T-helper 1 cell treated with Interleukin-12 subunit alpha and Interleukin-12 subunit beta and Interleukin-4 antibody, amounts not matched to agents 30 μg/mL and 1 μg/mL, for 36 hours (primary cell): ENCODE results near the gene AP1S3.
A peak's percentile ranks its signal among the peaks of the same experiment; 100 is the strongest.

ENCODE experiments used
- H3K27ac Mint-ChIP-seq: one replicate; pipeline ENCODE4 v1.8.0; 2021; ENCODE audit warnings: mild to moderate bottlenecking, mixed read lengths
- H3K27me3 Mint-ChIP-seq: one replicate; pipeline ENCODE4 v1.8.0; 2021; ENCODE audit warnings: low read depth, mixed read lengths
- H3K36me3 Mint-ChIP-seq: one replicate; pipeline ENCODE4 v1.8.0; 2021; ENCODE audit warnings: low read depth, mixed read lengths
- H3K4me1 Mint-ChIP-seq: one replicate; pipeline ENCODE4 v1.8.0; 2021; ENCODE audit warnings: low read depth, mixed read lengths
- H3K4me3 Mint-ChIP-seq: one replicate; pipeline ENCODE4 v1.8.0; 2021; ENCODE audit warnings: mild to moderate bottlenecking, moderate library complexity, mixed read lengths
- H3K9me3 Mint-ChIP-seq: one replicate; pipeline ENCODE4 v1.8.0; 2021; ENCODE audit warnings: mixed read lengths

The AP1S3 gene

DNA sequence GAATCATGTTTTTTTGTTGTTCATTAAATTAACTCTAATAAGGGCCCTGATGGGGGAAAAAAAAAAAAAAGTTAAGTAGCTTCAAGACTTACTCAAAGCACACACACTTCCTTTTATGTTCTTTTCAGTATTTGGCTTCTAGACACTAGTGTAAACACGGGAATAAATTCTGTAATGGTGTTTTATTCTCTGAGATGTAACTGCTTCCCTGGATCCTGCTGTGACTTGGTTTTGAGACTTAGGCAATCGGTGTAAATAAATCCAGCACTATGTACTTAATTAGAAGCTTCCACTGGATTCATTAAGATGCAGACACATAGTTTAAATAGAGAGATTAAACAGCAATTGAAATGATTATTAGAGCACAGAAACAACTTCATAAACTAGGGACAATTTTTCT, 26.1 kb upstream of the AP1S3 start:
- peaks cover 19% of the 10 kb centered on the region for H3K4me1 Mint-ChIP-seq
- no peak overlapping the region for H3K27ac Mint-ChIP-seq
- H3K36me3 Mint-ChIP-seq, result peaks cover 10% of the 10 kb centered on the region
- no peaks in the 10 kb centered on the region for H3K9me3 Mint-ChIP-seq
- no peak overlapping the region for H3K4me3 Mint-ChIP-seq
- no peaks in the 10 kb centered on the region for H3K27me3 Mint-ChIP-seq

DNA sequence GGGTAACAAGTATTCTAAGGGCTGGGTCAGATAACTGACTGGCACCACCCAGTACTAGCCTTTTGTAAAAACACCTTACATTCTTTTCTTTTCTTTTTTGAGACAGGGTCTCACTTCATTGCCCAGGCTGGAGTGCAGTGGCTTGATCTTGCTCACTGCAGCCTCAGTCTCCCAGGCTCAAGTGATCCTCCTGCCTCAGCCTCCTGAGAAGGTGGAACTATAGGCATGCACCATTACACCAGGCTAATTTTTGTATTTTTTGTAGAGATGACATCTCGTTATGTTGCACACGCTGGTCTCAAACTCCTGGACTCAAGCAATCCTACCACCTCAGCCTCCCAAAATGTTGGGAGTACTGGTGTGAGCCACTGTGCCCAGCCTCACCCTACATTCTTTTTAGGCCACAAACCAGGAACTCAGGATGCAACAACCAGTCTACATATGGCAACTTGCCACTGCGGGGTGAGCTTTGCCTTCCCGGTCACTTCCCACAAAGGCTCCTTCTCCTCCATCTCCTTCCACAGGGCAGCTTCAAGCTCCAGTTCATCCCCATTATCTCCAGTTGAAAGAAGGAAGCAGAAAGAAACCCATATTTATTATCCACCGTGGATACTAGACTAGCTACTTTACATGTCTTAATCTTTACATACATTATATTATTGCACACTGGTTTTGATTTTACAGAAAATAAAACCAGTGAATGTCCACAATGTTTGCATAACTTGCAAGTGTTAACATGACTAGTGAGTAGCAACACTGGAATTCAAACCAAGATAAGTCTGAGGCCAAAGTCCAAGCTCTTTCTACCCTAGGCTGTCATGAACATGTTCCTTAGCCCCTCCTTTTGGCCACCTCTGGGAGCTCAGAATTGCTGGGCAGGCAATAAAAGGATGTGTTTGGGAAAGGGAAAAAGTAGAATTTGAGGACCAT, 23.7 kb upstream of the AP1S3 start:
- no peaks in the 10 kb centered on the region for H3K27me3 Mint-ChIP-seq
- peaks cover 14% of the 10 kb centered on the region for H3K4me1 Mint-ChIP-seq
- H3K4me3 Mint-ChIP-seq, result no peak overlapping the region
- H3K36me3 Mint-ChIP-seq, result peaks cover 10% of the 10 kb centered on the region
- H3K27ac Mint-ChIP-seq, result no peak overlapping the region
- no peaks in the 10 kb centered on the region for H3K9me3 Mint-ChIP-seq

DNA sequence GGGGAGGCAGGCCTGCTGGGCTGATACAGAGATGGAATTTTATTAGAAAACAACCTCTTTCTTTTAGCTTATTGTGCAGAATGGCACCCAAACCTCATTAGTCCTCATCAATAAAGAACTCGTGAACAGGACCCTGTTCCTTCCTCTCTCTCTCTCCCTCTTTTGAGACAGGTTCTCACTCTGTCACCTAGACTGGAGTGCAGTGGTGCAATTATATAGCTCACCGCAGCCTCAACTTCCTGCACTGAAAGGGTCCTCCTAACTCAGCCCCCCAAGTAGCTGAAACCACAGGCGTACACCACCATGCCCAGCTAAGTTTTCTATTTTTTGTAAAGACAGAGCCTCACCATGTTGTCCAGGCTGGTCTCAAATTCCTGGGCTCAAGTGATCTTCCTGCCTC, 21.7 kb upstream of the AP1S3 start:
- H3K4me3 Mint-ChIP-seq, result no peak overlapping the region
- H3K4me1 Mint-ChIP-seq, result peaks cover 5% of the 10 kb centered on the region
- no peak overlapping the region for H3K27ac Mint-ChIP-seq

DNA sequence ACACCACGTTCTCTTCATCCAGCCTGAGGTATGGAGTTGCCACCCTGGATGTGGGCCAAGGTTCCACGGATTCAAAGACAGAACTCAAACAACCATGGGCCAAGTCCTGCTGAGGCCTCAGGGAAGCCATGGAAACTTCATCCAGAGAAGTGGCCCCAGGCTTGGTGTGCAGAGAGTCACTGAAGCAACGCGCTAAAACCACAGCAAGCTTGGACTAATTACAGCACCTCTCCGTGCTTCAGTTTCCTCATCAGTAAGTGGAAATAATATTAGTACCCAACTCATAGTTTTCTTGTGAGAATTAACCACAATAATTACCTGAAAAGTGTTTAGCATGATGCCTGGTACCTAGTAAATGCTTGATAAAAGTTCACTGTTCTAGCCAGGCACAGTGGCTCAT, 19.2 kb upstream of the AP1S3 start:
- H3K4me1 Mint-ChIP-seq, result peaks cover 7% of the 10 kb centered on the region
- no peaks in the 10 kb centered on the region for H3K9me3 Mint-ChIP-seq
- H3K4me3 Mint-ChIP-seq, result no peak overlapping the region
- peaks cover 17% of the 10 kb centered on the region for H3K36me3 Mint-ChIP-seq
- no peak overlapping the region for H3K27ac Mint-ChIP-seq
- H3K27me3 Mint-ChIP-seq, result no peaks in the 10 kb centered on the region

More for the DNA sequence above, 21.7 kb upstream of the AP1S3 start:
- Mint-ChIP-seq H3K9me3 (no peaks in the 10 kb centered on the region), H3K27me3 (no peaks in the 10 kb centered on the region), H3K36me3 (peaks cover 12% of the 10 kb centered on the region)

DNA sequence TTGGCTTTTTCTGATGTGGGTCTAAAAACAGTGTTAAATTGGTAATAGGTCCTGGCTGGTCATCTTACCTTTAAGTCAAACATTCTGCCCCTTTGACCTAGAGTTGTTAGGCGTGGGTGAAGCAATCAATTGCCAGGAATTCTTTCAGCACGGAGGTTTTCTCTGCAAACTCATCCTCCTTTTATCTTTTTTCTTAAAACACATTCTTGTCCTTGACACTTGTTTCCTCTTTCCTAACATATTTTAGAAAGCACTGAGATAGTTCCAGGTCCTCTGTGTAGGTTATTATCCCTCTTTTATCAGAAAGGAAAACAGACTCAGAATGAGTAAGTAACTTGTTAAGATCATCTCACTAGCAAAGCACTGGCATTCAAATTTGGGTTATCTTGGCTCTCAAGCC, 18.6 kb upstream of the AP1S3 start:
- Mint-ChIP-seq H3K27ac (no peak overlapping the region), H3K27me3 (no peaks in the 10 kb centered on the region), H3K4me3 (no peak overlapping the region), H3K9me3 (peaks cover 5% of the 10 kb centered on the region), H3K4me1 (peaks cover 10% of the 10 kb centered on the region), H3K36me3 (peaks cover 19% of the 10 kb centered on the region)

DNA sequence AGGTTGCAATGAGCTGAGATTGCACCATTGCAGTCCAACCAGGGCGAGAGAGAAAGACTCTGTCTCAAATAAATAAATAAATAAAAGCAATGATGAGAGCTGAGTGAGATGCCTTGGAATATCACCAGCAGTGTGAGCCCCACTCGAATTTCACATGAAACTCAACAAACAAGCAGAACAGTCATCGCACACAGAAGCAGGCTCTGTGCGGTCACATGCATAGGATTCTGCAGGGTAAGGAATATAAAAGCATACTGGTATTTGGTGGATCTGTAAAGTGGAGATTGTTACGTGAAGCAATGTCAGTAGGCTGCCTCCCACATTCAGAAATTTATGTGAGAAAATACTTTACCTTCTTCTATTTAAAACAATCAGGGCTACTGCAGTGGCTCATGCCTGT, 18.0 kb upstream of the AP1S3 start:
- Mint-ChIP-seq H3K27ac (no peak overlapping the region), H3K9me3 (peaks cover 11% of the 10 kb centered on the region), H3K4me3 (no peak overlapping the region), H3K27me3 (no peaks in the 10 kb centered on the region), H3K36me3 (peaks cover 23% of the 10 kb centered on the region), H3K4me1 (peaks cover 14% of the 10 kb centered on the region)

DNA sequence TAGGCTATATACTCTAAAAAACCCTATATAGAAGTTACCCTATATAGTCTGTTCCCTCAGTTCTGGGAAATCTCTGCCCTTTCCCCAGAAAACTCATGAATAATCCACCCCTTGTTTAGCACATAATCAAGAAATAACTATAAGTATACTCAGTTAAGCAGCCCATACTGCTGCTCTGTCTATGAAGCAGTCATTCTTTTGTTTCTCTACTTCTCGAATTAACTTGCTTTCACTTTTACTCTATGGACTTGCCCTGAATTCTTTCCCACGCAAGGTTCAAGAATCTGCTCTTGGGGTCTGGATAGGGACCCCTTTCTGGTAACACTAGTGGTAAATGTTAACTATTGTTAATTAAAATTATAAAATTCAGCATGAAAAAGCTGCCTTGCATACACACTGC, 17.4 kb upstream of the AP1S3 start:
- Mint-ChIP-seq H3K27ac (no peak overlapping the region), H3K4me3 (no peak overlapping the region), H3K36me3 (peaks cover 27% of the 10 kb centered on the region), H3K27me3 (no peaks in the 10 kb centered on the region), H3K4me1 (peaks cover 14% of the 10 kb centered on the region), H3K9me3 (peaks cover 17% of the 10 kb centered on the region)

DNA sequence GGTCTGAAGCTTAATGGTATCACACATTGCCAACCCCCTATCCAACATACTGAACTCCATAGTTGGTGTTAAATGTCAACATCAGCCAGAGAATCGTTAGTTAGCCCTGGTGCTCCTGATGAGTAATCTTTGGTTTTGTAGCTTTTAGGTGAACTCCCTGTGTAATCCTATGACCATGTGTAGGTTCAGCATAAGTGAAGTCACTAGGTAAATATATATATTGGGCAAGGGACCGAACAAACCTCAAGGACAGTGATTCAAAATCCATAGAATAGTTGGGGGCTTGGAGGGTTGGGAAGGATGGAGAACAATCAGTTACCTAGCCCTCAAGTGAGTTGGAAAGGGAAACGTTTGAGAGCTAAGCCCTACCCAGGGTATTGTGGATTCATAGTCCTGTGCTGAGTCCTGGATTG, 16.0 kb upstream of the AP1S3 start:
- no peaks in the 10 kb centered on the region for H3K27me3 Mint-ChIP-seq
- peaks cover 36% of the 10 kb centered on the region for H3K36me3 Mint-ChIP-seq
- no peak overlapping the region for H3K4me3 Mint-ChIP-seq
- H3K4me1 Mint-ChIP-seq, result peaks cover 14% of the 10 kb centered on the region
- no peak overlapping the region for H3K27ac Mint-ChIP-seq
- H3K9me3 Mint-ChIP-seq, result peaks cover 27% of the 10 kb centered on the region

DNA sequence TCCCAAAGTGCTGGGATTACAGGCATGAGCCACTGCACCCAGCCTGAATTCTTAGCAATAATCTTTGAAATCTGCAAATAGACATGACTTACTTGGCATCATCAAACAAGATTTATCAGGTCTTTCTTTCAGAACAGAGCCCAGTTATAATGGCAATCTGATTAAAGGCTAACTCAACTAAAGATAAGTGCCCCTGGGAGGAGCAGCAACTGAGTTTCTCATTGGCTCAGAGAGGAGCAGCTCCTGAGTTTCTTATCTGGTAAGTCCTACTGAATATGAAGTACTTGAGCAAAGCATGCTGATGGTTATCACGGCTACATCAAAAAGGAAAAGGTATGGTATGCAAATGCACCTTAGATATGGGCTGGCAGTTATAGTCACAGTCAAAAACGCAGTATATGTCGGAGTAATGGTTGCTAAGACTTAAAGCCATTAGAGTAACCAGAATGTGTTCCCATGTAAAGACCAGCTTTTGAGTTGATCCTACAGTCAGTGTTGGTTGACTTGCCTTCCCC, 15.0 kb upstream of the AP1S3 start:
- H3K27ac Mint-ChIP-seq, result no peak overlapping the region
- H3K9me3 Mint-ChIP-seq, result peaks cover 27% of the 10 kb centered on the region
- no peaks in the 10 kb centered on the region for H3K27me3 Mint-ChIP-seq
- H3K36me3 Mint-ChIP-seq, result peaks cover 43% of the 10 kb centered on the region
- H3K4me1 Mint-ChIP-seq, result peaks cover 21% of the 10 kb centered on the region
- no peak overlapping the region for H3K4me3 Mint-ChIP-seq

DNA sequence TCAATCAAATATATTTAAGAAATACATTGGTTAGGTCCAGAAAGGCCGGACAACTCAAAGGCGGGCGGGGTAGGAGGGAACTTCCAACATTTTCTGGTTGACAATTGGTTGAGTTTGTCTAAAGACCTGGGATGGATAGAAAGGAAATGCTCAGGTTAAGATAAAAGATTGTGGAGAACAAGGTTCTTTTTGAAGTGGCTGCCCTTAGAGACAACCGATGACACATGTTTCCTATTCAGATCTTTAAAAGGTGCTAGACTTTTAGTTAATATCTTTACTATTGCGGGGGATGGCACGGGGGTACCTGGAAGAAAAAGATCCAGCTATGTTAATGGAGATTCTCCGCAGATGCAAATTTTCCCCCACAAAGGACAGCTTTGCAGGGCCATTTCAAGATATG, 10.0 kb upstream of the AP1S3 start:
- Mint-ChIP-seq H3K9me3 (peaks cover 27% of the 10 kb centered on the region), H3K27me3 (no peaks in the 10 kb centered on the region), H3K27ac (no peak overlapping the region), H3K36me3 (peaks cover 36% of the 10 kb centered on the region), H3K4me3 (no peak overlapping the region), H3K4me1 (peaks cover 19% of the 10 kb centered on the region)

DNA sequence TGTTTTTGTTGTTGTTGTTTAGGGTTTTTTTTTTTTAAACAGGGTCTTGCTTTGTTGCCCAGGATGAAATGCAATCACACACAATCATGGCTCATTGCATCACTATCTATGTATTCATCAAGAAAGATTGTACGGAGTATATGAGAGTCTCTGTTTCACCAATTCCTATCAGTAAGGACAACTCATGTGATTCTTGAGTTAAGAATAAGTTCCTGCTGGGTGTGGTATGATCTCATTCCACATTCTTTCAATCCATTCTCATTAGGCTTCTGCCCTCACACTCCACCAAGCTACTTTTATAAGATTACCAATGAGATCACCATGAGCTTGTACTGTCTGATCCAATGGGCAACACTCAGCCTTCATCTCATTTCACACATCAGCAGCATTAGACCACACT, 9.1 kb upstream of the AP1S3 start:
- Mint-ChIP-seq H3K36me3 (peaks cover 35% of the 10 kb centered on the region), H3K9me3 (peaks cover 27% of the 10 kb centered on the region), H3K4me1 (peaks cover 17% of the 10 kb centered on the region), H3K4me3 (no peak overlapping the region), H3K27ac (no peak overlapping the region), H3K27me3 (no peaks in the 10 kb centered on the region)

DNA sequence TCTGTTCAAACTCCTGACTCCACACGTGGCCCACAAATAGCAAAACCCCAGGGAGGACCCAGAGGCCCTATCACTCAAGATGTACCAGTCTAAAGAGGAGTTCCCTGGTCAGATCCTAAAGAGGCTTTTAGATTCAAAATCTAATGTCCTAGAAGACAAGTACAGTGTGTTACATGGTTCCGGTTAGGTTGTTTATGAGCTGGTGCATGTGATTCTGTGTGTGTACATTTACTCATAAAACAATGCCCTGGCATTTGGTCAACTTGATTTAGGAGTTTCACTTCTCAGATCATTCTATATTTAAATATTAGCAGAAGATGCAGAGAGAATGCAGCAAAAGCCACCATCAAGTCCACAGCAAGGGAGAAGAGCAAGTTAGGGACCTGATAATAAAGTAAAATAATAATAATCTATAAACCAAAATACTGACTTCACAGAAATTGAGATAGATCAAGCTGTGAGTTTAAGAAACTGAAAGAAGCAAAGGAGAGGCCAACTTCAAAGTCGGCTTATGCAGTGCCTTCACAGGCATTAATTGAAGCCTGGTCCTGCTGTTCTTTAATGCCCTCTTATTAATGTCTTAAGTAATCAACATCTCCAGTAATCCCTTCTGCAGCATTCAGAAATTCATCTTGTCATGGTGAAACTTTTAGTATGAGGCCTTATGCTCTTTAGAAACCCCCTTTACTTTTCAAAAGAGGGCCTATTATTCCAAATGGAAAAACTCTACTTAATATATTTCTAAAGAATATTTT, 4.2 kb upstream of the AP1S3 start:
- H3K36me3 Mint-ChIP-seq, result peaks cover 4% of the 10 kb centered on the region
- H3K27me3 Mint-ChIP-seq, result no peaks in the 10 kb centered on the region
- H3K27ac Mint-ChIP-seq, result no peak overlapping the region
- H3K9me3 Mint-ChIP-seq, result no peaks in the 10 kb centered on the region
- no peak overlapping the region for H3K4me3 Mint-ChIP-seq
- peaks cover 4% of the 10 kb centered on the region for H3K4me1 Mint-ChIP-seq

DNA sequence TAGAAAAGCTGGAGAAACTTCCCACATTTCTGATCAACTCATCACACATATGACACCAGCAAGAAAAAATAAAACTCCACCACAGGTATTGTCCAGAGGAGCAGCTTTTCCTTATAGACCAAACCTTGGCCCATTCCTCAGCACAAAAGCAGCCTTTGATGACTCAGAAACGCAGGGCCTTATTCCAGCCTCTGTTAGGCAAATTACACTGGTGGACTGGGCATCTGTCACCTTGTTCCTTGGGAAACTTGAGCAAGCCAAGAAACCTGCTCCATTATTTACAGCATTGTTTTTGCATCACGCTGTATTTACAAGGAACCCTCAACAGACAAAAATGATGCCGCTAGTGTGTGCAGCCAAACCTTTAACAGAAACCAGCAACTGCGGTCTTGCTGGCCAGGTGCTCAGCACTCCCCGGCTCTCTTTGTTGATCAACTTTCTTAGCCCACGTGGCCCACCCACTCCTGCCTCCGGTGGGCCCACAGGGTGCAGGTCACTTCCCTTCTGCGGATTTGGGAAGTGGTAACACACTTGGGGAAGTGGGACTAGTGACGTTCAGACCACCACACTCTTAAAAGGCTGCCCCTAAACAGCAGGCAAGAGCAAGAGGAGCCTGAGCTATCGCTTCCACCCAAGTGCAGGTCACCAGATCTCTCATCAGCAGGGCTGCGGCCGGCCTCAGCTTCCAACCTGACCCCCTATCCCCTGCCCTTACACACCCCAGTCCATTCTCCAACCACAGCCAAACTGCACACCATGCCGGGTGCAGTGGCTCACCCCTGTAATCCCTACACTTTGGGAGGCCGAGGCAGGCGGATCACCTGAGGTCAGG, 1.5 kb downstream of the AP1S3 start:
- H3K4me3 Mint-ChIP-seq, result peak overlapping the region; percentile 89
- no peak overlapping the region for H3K27ac Mint-ChIP-seq
- no peaks in the 10 kb centered on the region for H3K27me3 Mint-ChIP-seq
- peaks cover 11% of the 10 kb centered on the region for H3K4me1 Mint-ChIP-seq
- peaks cover 3% of the 10 kb centered on the region for H3K36me3 Mint-ChIP-seq
- no peaks in the 10 kb centered on the region for H3K9me3 Mint-ChIP-seq

DNA sequence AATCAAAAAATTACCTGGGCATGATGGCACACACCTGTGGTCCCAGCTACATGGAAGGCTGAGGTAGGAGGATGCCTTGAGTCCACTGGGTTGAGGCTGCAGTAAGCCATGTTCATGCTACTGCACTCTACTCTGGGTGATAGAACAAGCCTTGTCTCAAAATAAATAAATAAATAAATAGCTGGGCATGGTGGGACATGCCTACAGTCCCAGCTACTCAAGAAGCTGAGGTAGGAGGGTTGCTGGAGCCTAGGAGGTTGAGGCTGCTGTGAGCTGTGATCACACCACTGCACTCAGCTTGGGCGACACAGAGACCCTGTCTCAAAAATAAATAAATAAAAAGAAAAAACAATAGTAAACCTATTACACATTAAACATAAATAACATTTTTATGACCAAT, 3.0 kb downstream of the AP1S3 start:
- H3K36me3 Mint-ChIP-seq, result peaks cover 3% of the 10 kb centered on the region
- no peaks in the 10 kb centered on the region for H3K27me3 Mint-ChIP-seq
- H3K9me3 Mint-ChIP-seq, result no peaks in the 10 kb centered on the region
- peaks cover 11% of the 10 kb centered on the region for H3K4me1 Mint-ChIP-seq
- no peak overlapping the region for H3K27ac Mint-ChIP-seq
- no peak overlapping the region for H3K4me3 Mint-ChIP-seq
